H54 (cell line): ENCODE data around the gene ZNF750.

Source experiments
- DNase-seq: peaks from one replicate; pipeline ENCODE4 v3.0.0; 2011; ENCODE audit warnings: low spot score, mixed read lengths; ENCODE audit not compliant: insufficient read length
- FAIRE-seq: peaks from 3 replicates; lab custom pipeline; 2011; peaks lifted over from hg19 to GRCh38; lab: Jason Lieb, UNC
- POLR2A ChIP-seq: IDR thresholded peaks from 2 replicates; pipeline ENCODE4 v1.6.1; 2011; ENCODE audit warnings: low read depth, mild to moderate bottlenecking, low read length

ZNF750 gene

GRCh38 chr17:82841921-82842596 is 2.2 kb upstream of the ZNF750 start:
- FAIRE-seq (no peak), DNase-seq (no peak)
- TF ChIP-seq POLR2A: no peak

GRCh38 chr17:82840431-82840831 is 609 bp upstream of the ZNF750 start:
- DNase-seq: no peak
- FAIRE-seq: no peak
- no peak for TF ChIP-seq POLR2A

- no peak for TF ChIP-seq POLR2A
- DNase-seq (no peak), FAIRE-seq (no peak)
Observed at GRCh38 chr17:82838386-82839063, 1.3 kb downstream of the ZNF750 start.

- FAIRE-seq: no peak
- no peak for DNase-seq
- TF ChIP-seq POLR2A: no peak
Observed at GRCh38 chr17:82837586-82838320, 2.1 kb downstream of the ZNF750 start.

- DNase-seq: no peak
- no peak for TF ChIP-seq POLR2A
- no peak for FAIRE-seq
Observed at GRCh38 chr17:82836823-82837357, 2.9 kb downstream of the ZNF750 start.

- no peak for FAIRE-seq
- no peak for DNase-seq
- TF ChIP-seq POLR2A: no peak
Observed at GRCh38 chr17:82835766-82836512, 3.9 kb downstream of the ZNF750 start.

GRCh38 chr17:82835122-82835521 is 4.7 kb downstream of the ZNF750 start:
- no peak for FAIRE-seq
- DNase-seq: no peak
- no peak for TF ChIP-seq POLR2A

- no peak for DNase-seq
- no peak for TF ChIP-seq POLR2A
- no peak for FAIRE-seq
Observed at GRCh38 chr17:82832881-82833475, 6.8 kb downstream of the ZNF750 start.

GRCh38 chr17:82832411-82832810 is 7.4 kb downstream of the ZNF750 start:
- DNase-seq: no peak
- TF ChIP-seq POLR2A: no peak
- FAIRE-seq: no peak

GRCh38 chr17:82831818-82832200 is 8.0 kb downstream of the ZNF750 start:
- FAIRE-seq: no peak
- TF ChIP-seq POLR2A: no peak
- no peak for DNase-seq

- DNase-seq (no peak), FAIRE-seq (no peak)
- no peak for TF ChIP-seq POLR2A
Observed at GRCh38 chr17:82831041-82831817, 8.6 kb downstream of the ZNF750 start.

GRCh38 chr17:82830249-82830661 is 9.6 kb downstream of the ZNF750 start:
- DNase-seq (no peak), FAIRE-seq (no peak)
- TF ChIP-seq POLR2A: no peak

GRCh38 chr17:82828875-82829487 is 10.8 kb downstream of the ZNF750 start:
- no peak for FAIRE-seq
- DNase-seq: no peak
- no peak for TF ChIP-seq POLR2A
